Uterus (tissue), 2 donors: ENCODE results near the gene KCNC2.

Experiments used
- CTCF ChIP-seq, 4 experiments: fragments of 200-600 bp in 2 of 4; fragments of 450-650 bp in 2 of 4; sonication (generic) in 2 of 4; IDR thresholded peaks; one replicate each; pipeline ENCODE4 v1.5.1; 2016 to 2019; ENCODE audit warnings: antibody characterized with exemption in 4 of 4, mild to moderate bottlenecking in 2 of 4, moderate library complexity in 1 of 4
- POLR2A ChIP-seq, 2 donors: fragments of 450-650 bp; IDR thresholded peaks; one replicate each; pipeline ENCODE4 v1.6.1; 2016; ENCODE audit warnings: antibody characterized with exemption in 2 of 2, mild to moderate bottlenecking in 1 of 2, moderate library complexity in 1 of 2

- TF ChIP-seq CTCF (IDR thresholded peaks at IDR 0.05) (no peak), POLR2A (IDR thresholded peaks at IDR 0.05) (no peak)
These were observed 110.4 kb downstream of the KCNC2 start for GRCh38 chr12:75099210-75099609.
